ENCODE results near the gene URB1.

- TF ChIP-seq CTCF (IDR thresholded peaks at IDR 0.05; ENCODE audit: poor library complexity) (no peak), EZH2phosphoT487 (IDR thresholded peaks at IDR 0.05; ENCODE audit: low read depth, severe bottlenecking, unreplicated experiment) (no peak), EZH2 (IDR thresholded peaks at IDR 0.05; ENCODE audit: borderline replicate concordance) (no peak)
These were observed 56.1 kb downstream of the URB1 start for GRCh38 chr21:32336711-32337110.

All from hepatocyte (in vitro differentiated cells).